HG03097 (cell line): ENCODE data around the gene SNAP25.
A peak's percentile ranks its signal among the peaks of the same experiment; 100 is the strongest.

Experiments
- ATAC-seq: cut with Tn5 transposase; IDR thresholded peaks from one replicate; pipeline ENCODE4 v1.9.1; 2021; ENCODE audit not compliant: unreplicated experiment, low FRiP score

SNAP25 gene

DNA sequence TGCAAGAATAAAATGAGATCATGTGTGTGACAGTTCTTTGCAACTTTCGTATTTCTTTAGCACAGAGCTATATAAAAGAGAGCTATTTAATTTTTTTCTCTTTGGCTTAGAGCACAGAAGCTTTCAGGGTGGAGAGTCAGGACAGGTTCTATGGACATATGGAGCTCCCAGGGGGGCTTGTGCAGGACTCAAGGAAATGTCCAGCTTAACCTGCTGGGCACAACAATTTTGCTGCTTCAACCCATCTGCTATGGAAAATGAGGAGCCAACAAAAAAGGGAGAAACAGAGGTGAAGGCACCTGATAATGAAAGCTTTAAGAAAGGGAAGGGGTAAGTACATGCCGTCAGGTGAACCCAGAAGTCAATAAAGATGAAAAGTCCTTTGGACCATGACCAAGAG lies 5.1 kb upstream of the SNAP25 start:
- no peak for ATAC-seq

DNA sequence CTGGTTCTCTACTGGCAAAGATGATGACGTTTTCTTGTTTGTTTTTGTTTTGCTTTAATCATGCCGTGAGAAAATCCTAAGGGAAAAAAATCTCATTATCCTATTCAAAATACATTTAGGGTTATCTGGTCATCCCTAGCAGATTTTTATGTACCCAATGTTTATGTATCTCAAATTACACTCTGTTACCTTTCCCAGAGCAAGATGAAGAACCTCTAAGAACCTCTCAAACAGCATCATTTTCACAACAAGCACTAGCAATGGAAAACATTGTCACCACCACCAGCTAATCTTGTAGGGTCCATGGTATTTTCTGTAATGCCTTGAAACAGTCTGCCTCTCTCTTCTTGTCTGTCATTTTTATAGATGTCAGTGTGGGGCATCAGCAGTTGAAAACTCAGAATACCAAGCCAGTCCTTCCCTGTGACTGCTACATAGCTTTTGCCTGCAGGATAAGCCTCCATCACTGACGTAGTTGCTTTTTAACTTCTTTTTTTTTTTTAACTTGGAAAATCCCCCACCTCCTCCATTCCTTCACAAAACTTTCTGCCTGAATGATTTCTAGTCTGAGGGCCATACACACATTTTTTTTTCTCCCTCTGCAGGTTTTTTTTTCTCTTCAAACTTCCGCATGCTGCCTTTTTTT lies 2.4 kb upstream of the SNAP25 start:
- ATAC-seq = no peak

DNA sequence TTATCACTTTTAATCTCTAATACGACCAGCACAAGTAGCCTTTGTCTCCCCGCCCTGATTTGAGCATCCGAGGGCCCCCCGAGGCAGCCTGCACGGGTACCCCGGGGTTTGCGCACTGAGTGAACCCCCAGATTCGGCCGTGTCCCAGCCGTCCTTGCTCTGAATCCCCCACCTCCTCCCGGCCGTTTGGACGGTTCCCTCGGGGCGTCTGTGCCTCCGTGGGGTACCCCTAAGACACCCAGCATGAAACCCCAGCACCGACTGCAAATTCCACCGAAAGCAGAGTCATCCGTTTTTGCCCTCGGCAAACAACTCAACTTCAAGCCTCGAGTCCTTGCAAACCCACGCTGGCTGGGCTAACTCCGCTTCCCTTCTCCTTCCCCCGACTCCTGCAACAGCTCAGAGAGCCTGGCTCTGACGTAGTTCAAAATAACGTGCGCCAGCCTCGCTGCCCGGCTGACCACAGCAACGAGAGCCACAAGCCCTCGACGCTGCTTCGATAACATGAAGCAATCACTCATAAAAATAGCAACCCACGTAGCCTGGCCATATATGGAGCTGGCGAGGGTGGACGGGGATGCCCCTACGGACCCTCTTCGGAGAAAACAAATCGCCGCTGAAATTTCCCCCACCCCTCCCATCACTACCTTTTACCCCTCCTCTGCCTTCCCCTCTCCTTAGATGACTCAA lies 764 bp upstream of the SNAP25 start:
- ATAC-seq = no peak

DNA sequence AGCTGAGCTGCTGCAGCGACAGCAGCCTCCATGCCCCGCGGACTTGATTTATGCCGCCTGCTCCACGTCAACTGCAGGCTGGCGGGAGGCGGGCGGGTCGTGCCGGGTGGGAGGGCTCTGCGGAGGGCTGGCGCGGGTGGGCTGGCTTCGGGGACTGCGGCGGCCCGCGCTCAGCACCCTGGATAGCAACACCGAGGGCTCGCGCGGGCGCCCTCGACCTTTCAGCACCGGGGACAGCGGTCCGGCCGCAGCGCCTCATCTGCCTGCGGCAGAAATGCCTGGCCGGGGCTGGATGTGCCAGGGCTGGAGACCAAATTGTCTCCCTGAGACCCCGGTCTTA lies 792 bp downstream of the SNAP25 start:
- peak; percentile 92 for ATAC-seq

DNA sequence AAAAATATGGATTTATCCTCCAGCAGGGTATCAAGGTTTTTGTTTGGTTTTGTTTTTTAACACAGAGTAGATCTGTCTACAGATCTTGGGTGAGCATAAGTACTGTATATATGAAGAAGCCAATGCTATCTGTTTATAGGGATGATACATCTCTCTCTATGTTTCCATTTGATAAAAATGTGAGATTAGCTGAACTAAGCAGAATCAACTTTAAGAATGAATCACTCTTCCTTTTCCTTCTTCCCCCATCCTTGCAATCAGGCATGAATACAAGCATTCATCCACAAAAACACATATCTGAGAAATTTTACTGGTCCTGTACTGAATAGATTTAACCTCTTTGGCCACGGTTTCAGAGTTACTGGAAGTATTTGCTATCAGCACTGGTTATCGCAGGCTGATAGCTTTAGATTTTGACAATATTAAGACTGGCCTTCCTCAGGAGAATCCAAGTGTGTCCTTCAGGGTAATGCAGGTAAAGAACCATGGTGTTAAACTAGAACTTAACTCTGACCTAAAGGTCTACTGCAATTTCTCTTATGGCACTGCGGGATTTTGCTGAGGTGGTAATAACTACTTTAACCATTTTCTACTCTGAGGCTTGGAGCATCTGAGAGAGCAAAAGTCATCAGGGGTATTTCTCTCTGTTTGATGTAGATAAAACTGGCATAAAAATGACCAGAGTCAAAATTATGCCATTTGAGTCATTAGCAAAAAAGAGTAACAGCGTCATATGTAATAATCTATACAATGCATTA lies 1.5 kb downstream of the SNAP25 start:
- ATAC-seq = no peak

DNA sequence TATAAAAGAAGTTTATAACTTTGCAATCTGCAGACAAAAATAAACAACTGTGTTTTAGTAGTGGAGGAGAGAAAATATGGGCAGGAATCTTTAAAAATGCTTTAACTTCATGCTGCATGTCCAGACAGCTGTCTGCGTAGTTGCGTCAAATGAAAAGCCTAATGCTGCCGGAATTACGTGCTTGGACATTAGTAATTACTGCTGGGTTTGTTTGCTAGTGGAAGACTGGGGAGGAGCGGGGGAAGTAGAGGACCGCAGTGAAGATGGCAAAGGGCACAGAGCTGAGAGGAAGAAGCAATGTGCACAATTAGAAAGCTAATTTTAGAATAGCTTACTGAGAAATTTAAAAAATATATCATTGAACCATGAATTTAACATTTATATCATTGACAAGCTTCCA lies 2.4 kb downstream of the SNAP25 start:
- no peak for ATAC-seq

DNA sequence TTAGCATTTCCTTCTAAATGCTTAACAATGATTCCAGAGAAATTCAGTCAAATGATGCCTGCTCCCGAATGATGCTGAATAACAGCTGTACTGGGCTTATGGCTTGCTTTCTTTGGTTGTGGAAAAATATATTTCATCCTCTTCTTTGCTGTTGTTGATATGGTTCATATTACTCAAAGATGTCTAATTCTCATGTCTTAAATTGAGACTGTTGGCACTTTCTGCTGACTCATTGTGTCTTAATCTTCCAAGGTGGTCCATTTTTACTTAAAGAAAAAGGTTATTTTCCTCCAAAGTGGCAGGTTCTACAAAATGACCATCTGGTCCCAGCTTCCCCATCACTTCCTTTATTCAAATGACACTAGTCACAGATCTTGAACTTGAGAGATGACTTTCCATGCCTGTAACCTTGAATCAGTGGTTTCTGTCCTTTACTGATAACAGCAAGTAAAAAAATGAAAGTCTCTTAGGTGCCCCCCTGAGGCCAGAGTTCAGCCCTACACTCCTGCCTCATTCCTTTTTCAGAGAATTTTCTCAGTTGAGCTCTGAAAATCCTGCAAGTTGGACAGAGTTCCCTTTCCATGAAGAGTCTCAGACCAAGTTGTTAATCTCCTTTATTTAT lies 6.9 kb downstream of the SNAP25 start:
- no peak for ATAC-seq

DNA sequence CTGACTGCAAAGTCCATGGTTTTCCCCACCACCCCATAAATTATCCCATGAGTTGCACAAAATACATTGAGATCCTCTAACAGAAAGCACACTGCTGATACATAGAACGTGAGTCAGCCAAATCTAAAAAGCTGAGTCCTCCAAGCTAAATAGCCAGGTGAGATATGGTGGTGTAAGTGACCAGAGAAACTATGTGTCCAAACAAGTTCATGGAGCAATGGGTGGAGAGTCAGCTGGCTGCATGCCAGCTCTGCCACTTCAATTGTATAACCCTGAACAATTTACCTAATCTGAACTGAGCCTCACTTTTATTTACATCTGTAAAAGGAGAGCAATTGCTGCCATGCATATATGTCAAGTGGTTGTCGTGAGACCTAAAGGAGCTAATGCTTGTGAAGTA lies 9.7 kb downstream of the SNAP25 start:
- no peak for ATAC-seq

DNA sequence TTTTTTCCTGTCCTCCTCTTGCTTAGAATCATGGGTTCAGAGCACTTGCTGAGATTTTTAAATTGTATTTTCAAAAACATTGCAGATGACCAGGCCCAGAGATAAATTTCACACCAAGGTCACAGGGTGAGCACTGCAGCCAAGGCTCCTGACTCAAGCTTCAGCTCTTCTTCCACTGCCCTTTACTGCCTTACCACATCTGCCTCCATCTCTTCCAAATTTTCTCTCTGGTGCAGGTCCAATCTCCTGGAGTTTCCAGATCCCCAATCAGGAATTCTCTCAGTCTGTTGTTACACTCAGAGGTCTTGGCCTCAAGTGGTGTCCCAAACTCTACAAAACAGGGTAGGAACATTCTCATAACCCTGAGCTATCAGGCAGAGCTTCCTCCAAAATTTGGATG lies 12.7 kb downstream of the SNAP25 start:
- ATAC-seq = no peak

DNA sequence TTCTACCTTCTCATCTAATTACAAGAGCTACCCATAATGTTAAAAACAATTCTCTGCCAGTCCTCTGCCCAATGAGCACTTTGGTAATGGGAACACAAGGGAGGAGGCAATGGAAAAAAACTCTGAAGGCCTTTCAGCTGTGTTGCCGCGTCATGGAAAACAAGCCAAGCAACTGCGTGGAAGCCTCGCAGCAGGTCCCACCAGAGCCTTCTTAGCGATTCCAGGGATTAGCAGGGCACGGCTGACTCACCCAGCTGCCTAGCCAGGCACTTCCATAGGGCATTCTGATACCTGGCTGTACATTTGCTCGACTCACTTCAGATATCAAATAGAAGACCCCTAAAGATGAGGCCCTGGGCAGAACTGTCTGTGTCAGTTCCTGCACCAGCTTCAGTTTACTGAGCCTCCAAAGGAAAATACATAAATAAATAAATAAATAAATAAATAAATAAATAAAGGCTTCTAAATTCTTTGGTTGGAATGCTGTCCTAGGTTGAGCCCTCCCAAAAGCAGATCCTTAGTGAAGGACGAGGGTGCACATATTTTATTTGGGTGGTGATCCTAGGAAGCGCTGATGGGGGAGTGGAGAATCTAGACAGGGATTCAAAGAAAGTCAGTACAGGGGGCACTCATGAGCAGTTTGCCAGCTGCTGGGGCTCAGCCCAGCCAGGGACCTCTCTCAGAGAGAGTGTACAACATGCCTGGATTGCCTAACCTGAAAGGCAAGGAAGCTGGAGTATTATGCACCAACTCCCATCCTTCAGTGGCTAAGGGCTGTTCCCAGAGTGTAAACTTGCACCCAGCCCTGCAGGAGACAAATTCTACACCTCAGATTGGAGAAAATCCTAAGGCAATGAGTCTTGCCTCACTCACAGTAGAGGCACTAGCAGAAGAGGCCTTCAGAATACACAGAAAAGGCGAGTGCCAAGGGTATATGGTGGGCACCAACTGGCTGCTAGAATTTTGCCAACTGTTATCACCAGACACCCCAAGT lies 18.2 kb downstream of the SNAP25 start:
- no peak for ATAC-seq

DNA sequence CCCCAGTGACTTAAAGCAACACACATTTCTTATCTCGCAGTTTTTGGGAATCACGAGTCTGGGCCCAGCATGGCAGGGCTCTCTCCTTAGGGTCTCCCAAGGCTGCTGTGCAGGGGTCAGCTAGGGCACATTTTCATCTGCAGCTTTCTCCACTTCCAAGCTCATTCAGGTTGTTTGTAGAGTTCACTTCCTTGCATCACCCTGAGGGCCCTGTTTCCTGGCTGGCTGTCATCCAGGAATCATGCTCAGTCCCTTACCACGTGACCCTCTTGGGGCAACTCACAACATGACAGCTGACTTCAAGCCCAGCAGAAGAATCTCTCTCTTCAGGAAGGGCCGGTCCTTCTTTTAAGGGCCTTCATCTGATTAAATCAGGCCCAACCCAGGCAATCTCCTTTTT lies 21.3 kb downstream of the SNAP25 start:
- no peak for ATAC-seq

DNA sequence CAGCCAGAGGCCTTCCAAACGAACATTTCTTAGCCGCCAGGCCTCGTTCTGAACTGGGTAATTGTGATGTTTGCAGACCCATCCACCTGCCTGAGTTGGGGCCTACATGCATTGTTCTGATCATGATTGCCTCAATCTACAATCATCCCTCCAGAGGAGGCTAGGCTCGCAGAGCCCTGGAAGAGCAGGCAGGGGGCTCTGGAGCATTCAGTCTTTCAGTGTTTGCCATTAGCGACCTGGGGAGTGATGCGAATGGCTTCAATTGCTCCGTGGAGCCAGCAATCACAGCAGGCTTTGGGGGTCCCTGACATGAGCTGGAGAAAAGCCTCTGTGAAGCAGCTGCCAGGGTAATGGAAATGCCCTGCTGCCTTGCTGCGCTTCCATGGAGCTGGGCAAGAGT lies 22.0 kb downstream of the SNAP25 start:
- no peak for ATAC-seq

DNA sequence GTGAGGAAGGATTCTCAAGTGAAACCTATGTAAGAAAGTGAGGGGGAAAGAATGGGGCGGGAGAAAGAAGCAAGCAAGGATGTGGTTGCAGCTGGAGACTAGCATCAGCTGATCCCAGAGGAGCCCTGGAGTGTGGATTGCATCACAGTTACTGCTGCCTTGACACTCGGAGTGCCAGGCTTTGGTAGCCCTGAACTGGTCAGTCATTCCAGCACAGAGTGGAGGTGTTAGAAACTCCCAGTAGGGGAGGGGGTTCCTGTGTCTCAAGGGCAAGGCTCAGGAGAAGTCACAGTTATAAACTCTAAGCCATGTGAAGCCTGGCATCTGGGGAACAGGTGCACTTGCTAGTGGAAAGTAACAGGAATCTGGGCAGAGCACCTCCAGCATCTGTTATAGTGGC lies 23.5 kb downstream of the SNAP25 start:
- no peak for ATAC-seq

DNA sequence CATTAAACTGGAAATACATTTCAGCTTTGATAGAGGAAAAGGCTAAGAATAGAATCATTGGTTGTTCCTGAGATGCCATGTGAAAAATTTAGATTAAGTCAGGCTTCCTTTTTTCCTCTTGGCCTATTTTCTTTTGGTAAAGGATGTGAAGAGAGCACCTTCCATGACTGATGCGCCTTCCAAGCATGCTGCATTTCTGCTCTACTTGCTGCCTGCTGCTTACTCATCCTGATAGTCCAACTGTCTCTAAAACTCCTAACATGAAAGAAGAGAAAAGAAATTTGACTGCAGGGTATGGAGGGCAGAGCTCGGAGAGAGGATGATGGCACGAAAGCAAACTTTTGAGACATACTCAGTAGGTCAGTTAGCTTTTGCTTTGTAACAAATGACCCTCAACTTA lies 28.8 kb downstream of the SNAP25 start:
- no peak for ATAC-seq

DNA sequence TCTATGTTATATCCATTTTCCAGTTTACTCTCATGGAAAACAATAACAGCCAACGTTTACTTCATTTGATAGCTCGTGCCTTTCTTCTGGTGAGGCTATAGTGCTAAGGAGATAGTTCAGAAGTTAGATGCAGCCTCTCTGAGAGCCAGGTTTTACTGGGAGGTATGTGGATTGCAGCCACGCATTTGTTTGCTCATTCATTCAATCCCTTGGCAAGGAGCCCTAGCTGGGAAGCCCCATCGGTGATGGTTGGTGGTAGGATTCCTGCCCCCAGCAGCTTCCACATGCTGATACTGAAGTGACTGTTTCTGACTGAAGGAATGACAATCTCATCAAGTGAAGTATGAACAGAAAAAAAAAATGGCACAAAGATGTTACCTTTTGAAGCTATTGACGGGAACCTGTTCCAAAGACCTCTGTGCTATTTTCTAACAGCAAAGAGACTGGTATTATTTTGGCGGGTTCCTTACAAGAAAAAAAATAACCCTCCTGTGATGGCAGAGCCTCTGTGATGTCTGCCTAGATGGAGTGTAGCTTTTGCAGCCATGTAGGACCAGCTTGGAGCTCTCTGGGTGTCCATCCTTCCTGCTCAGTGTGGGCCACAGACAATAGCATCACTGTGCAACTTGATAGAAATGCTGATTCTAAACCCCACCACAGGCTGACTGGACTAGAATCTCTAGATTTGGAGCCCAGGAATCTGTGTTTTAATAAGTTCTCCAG lies 30.6 kb downstream of the SNAP25 start:
- ATAC-seq = no peak

DNA sequence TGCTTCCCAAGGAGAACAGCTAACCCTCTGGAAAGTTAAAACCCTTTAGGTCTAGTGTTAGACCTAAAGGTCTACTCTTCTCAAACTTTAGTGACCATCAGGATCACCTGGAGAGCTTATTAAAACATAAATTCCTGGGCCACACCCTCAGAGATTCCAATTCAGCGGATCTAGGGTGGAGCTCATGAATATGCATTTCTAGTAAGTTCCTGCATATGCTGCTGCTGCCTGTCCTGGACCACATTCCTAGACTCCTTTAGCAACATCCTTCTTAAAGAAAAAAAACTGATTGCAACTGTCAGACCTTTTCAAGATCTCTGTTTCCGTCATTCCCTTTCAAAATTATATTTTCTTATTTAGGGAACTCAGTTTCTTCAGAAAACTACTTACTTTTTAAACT lies 31.2 kb downstream of the SNAP25 start:
- ATAC-seq = no peak

DNA sequence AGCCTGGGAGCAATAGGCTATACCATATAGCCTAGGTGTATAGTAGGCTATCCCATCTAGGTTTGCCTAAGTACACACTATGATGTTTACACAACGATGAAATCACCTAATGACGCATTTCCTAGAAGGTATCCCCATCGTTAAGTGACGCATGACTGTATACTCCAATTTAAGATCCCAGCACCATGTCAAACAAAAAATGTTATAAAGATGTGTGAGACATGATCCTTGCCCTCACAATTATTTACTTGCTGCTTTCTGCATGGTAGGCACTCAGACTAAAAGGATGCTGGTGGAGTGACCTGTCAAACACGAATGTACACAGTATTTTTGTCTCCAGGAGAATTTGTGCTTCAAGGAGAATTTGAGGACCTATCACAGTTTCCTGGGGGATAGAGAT lies 32.3 kb downstream of the SNAP25 start:
- no peak for ATAC-seq

DNA sequence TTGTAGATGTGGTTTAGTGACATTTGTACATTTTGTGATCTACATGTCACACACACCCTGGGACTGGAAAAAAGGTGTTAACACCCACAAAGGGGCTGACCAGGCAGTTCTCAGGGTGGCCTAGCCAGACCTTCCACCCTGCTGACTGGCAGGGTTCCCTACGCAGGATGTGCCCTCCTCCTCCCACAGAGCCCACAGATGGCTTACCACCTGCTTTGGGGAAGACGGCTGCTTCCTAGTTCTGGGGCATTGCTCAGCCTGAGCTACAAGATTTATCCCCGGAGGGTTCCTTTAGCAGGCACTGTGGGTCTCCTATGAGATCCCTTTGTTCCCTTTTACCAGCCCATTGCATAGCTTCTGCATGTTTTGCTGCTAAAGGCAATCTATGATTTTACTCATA lies 35.1 kb downstream of the SNAP25 start:
- no peak for ATAC-seq

DNA sequence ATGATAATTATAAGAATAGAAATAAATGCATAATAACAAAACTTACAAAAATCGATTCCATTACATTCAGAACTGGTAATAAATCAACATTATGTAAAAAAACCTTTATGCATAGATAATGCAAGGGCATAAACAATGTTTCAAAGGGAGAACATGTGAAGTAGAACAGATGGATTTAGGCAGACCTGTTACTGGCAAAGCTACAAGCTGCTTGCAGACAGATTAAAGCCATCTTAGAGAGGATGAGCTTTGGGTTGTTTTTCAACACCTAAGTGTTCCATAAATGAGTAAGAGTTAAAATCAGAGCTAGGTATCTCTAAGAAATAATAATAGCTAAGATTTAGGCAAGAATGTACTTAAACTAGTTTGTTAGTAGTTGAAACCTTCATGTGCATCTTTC lies 37.2 kb downstream of the SNAP25 start:
- ATAC-seq = no peak

DNA sequence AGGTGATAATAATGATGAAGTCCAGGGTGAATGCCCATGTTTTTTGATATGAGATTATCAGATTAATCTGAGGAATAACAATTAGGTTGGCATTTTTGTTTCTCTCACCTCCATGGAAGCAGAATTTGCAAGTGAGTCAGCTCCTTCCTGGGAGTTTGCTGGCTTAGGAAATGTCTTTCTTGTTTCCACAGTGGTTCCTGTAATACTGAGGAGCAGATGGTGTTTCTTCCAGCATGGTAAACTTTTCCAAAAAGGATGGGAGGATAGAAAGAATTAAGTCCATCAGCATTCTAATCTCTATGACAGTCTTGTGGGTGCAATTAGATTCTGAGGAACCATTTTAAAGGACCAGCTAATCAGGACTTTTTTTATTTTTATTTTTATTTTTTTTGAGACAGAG lies 40.5 kb downstream of the SNAP25 start:
- no peak for ATAC-seq
